NCI-H524 treated with DMSO at 0.1 percent for 48 hours (cell line): ENCODE results near the gene CDADC1.

ENCODE experiments used
- DNase-seq: peaks from one replicate; lab custom pipeline; 2025; lab: John Stamatoyannopoulos, UW

CDADC1 gene

GRCh38 chr13:49295244-49295643 is 47.5 kb downstream of the CDADC1 start:
- no peak for DNase-seq

- DNase-seq: no peak
These were observed 48.9 kb downstream of the CDADC1 start for GRCh38 chr13:49296659-49297058.

GRCh38 chr13:49297338-49297737 is 49.6 kb downstream of the CDADC1 start:
- DNase-seq: no peak

GRCh38 chr13:49298416-49298815 is 50.7 kb downstream of the CDADC1 start:
- no peak for DNase-seq

- no peak for DNase-seq
These were observed 51.3 kb downstream of the CDADC1 start for GRCh38 chr13:49298903-49299605.

- no peak for DNase-seq
These were observed 52.6 kb downstream of the CDADC1 start for GRCh38 chr13:49300276-49300675.

- DNase-seq: peak; percentile 42
These were observed 53.2 kb downstream of the CDADC1 start for GRCh38 chr13:49300739-49301589.

- DNase-seq: no peak
These were observed 54.5 kb downstream of the CDADC1 start for GRCh38 chr13:49302222-49302621.

GRCh38 chr13:49302817-49303216 is 55.1 kb downstream of the CDADC1 start:
- DNase-seq: no peak

- no peak for DNase-seq
These were observed 56.0 kb downstream of the CDADC1 start for GRCh38 chr13:49303533-49304252.

- DNase-seq: no peak
These were observed 56.6 kb downstream of the CDADC1 start for GRCh38 chr13:49304356-49304755.

GRCh38 chr13:49304763-49305700 is 57.3 kb downstream of the CDADC1 start:
- peak; percentile 52 for DNase-seq

- no peak for DNase-seq
These were observed 58.2 kb downstream of the CDADC1 start for GRCh38 chr13:49305792-49306425.

- DNase-seq: no peak
These were observed 59.6 kb downstream of the CDADC1 start for GRCh38 chr13:49307365-49307764.

GRCh38 chr13:49308097-49308875 is 60.6 kb downstream of the CDADC1 start:
- DNase-seq: no peak

GRCh38 chr13:49308921-49309408 is 61.2 kb downstream of the CDADC1 start:
- DNase-seq: no peak

GRCh38 chr13:49310251-49310650 is 62.5 kb downstream of the CDADC1 start:
- DNase-seq: no peak

GRCh38 chr13:49311816-49312215 is 64.1 kb downstream of the CDADC1 start:
- no peak for DNase-seq

- DNase-seq: no peak
These were observed 66.7 kb downstream of the CDADC1 start for GRCh38 chr13:49314344-49314882.
